Progenitor cell of endocrine pancreas (in vitro differentiated cells): Measurements from ENCODE around the gene TP63. TPM values are rescaled to one million over a fixed set of nuclear protein-coding genes. Genes with fewer than 3 reads are reported as not detected.
"Not testable (repeated sequence)": the region's sequence is repeated elsewhere in the genome, so short reads cannot be mapped to it uniquely, and the experiment has no call there.

ENCODE experiments used
- DNase-seq: peaks from one replicate; pipeline ENCODE4 v3.0.0; 2021; ENCODE audit warnings: low spot score; ENCODE audit not compliant: unreplicated experiment
- H3K27ac Mint-ChIP-seq: 2 replicates; pipeline ENCODE4 v1.8.0; 2021; ENCODE audit warnings: mild to moderate bottlenecking, moderate library complexity, mixed read lengths
- H3K27me3 Mint-ChIP-seq: 2 replicates; pipeline ENCODE4 v1.8.0; 2021; ENCODE audit warnings: mixed read lengths
- H3K36me3 Mint-ChIP-seq: 2 replicates; pipeline ENCODE4 v1.8.0; 2022; ENCODE audit warnings: mixed read lengths; ENCODE audit not compliant: insufficient read depth
- H3K4me1 Mint-ChIP-seq: 2 replicates; pipeline ENCODE4 v1.8.0; 2021; ENCODE audit warnings: low read depth, mixed read lengths
- H3K4me3 Mint-ChIP-seq: 2 replicates; pipeline ENCODE4 v1.8.0; 2021; ENCODE audit warnings: low read depth, mild to moderate bottlenecking, moderate library complexity, mixed read lengths
- H3K9me3 Mint-ChIP-seq: 2 replicates; pipeline ENCODE4 v1.8.0; 2021; ENCODE audit warnings: low read depth, mixed read lengths
- CTCF ChIP-seq: fragments of 200-600 bp; sonication (generic); IDR thresholded peaks from one replicate; pipeline ENCODE4 v1.5.0; 2021; ENCODE audit warnings: antibody characterized with exemption, mild to moderate bottlenecking; ENCODE audit not compliant: unreplicated experiment
- total RNA-seq: library from RNA; stranded (reverse); gene quantifications from 2 replicates; pipeline ENCODE4 v1.2.1, GENCODE V29; 2021

Gene TP63
- total RNA-seq, 1 donor from 2014 or later: 0.72 TPM

DNA sequence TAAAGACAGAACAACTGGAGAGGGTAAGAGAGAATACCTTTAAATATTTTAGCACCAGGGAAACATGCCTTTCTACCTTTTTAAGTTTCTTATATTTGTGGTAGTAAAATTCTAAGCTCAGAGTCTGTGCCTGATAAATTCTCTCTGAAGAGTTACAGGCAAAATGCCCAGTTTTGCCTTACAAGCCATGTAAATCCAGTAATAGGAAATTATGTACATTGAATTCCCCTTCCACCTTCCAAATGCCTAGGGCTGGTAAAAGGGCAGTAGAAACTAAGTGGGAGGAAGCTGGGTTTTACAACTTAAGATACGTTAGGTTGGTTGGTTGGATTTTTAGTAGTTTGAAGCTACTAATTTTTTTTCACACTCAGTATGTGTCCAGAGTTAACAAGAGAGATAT lies 43.1 kb upstream of the TP63 start:
- TF ChIP-seq CTCF: no peak
- Mint-ChIP-seq H3K9me3 (peaks cover 15% of the 10 kb centered on the region), H3K27me3 (peaks cover 12% of the 10 kb centered on the region), H3K36me3 (no peaks in the 10 kb centered on the region), H3K27ac (no peak overlapping the region), H3K4me3 (no peak overlapping the region), H3K4me1 (no peaks in the 10 kb centered on the region)
- DNase-seq: no peak

DNA sequence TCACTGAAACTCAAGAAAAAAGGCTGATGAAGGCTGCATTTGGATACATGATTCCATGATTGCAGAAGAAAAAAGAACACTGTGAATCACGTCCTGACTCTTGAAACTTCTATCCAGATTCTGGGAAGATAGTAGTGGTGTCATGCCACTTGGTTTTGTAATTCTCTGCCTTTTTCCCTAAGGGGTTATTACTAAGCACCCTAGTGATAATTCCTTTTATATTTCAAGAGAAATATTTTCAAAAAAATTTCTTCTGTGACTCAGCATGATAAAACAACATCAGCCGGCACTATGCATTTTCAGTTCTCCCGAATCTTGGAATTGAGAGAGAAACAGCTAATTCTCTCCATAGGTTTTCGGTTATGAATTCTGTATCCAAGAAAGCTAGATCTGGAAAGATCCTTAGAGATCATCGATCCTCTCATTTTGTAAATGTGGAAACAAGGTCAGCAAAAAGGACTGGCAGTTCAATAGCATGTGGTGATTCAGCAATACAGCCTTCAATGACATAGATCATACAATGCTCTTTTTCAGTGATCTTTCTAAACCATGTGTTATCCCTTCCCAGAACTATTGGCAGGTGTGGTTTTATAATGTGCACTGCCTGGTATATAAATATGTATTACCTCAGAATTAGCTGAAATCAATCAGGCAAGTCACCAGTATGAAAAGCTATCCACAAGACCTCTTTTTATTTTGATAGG lies 42.6 kb upstream of the TP63 start:
- TF ChIP-seq CTCF: no peak
- no peaks in the 10 kb centered on the region for H3K36me3 Mint-ChIP-seq
- H3K27ac Mint-ChIP-seq: no peak overlapping the region
- peaks cover 15% of the 10 kb centered on the region for H3K9me3 Mint-ChIP-seq
- H3K4me1 Mint-ChIP-seq: no peaks in the 10 kb centered on the region
- no peak overlapping the region for H3K4me3 Mint-ChIP-seq
- no peak for DNase-seq
- peaks cover 12% of the 10 kb centered on the region for H3K27me3 Mint-ChIP-seq

GRCh38 chr3:189589179-189589569 lies 42.0 kb upstream of the TP63 start:
- Mint-ChIP-seq H3K4me3 (no peak overlapping the region), H3K9me3 (peaks cover 15% of the 10 kb centered on the region), H3K27me3 (peaks cover 12% of the 10 kb centered on the region), H3K27ac (no peak overlapping the region), H3K4me1 (no peaks in the 10 kb centered on the region), H3K36me3 (no peaks in the 10 kb centered on the region)
- DNase-seq: no peak
- TF ChIP-seq CTCF: no peak

DNA sequence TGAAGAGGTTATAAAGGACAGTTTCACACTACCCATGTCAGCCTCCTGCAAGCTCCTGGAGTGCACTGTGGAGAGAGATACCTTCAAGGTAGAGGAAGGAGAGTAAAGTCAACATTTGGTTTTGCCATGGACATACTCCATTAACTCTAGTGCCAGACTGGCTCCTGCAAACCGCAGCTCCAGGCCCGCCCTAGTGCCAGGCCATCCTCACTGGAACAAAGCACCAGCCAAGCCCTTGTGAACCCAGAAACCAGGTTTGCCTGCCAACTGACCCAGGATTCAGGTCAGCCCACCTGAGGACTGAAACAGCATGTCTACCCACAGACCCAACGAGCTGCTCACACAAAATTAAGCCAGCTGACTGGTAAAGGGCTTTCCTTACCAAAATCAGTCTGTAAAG lies 41.0 kb upstream of the TP63 start:
- no peak for TF ChIP-seq CTCF
- H3K27ac Mint-ChIP-seq: no peak overlapping the region

GRCh38 chr3:189593581-189593980 lies 37.6 kb upstream of the TP63 start:
- H3K9me3 Mint-ChIP-seq: peaks cover 18% of the 10 kb centered on the region
- TF ChIP-seq CTCF: no peak
- no peaks in the 10 kb centered on the region for H3K4me1 Mint-ChIP-seq
- no peak for DNase-seq
- no peaks in the 10 kb centered on the region for H3K27me3 Mint-ChIP-seq
- H3K36me3 Mint-ChIP-seq: peaks cover 3% of the 10 kb centered on the region
- H3K4me3 Mint-ChIP-seq: no peak overlapping the region
- H3K27ac Mint-ChIP-seq: no peak overlapping the region

More for the DNA sequence above, 41.0 kb upstream of the TP63 start:
- Mint-ChIP-seq H3K4me3 (no peak overlapping the region), H3K9me3 (peaks cover 15% of the 10 kb centered on the region), H3K27me3 (peaks cover 12% of the 10 kb centered on the region), H3K4me1 (no peaks in the 10 kb centered on the region), H3K36me3 (no peaks in the 10 kb centered on the region)
- DNase-seq: no peak

DNA sequence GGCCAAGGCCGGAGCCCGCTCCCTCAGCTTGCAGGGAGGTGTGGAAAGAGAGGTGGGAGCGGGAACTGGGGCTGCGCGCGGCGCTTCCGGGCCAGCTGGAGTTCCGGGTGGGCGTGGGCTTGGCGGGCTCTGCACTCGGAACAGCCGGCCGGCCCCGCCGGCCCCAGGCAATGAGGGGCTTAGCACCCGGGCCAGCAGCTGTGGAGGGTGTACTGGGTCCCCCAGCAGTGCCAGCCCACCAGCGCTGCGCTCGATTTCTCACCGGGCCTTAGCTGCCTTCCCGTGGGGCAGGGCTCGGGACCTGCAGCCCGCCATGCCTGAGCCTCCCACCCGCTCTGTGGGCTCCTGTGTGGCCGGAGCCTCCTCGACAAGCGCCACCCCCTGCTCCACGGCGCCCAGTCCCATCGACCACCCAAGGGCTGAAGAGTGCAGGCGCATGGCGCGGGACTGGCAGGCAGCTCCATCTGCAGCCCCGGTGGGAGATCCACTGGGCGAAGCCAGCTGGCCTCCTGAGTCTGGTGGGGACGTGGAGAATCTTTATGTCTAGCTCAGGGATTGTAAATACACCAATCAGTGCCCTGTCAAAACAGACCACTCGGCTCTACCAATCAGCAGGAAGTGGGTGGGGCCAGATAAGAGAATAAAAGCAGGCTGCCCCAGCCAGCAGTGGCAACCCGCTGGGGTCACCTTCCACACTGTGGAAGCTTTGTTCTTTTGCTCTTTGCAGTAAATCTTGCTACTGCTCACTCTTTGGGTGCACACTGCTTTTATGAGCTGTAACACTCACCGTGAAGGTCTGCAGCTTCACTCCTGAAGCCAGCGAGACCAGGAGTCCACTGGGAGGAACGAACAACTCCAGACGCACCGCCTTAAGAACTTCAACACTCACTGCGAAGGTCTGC lies 34.9 kb upstream of the TP63 start:
- H3K9me3 Mint-ChIP-seq: peaks cover 12% of the 10 kb centered on the region
- not testable (repeated sequence) for H3K4me1 Mint-ChIP-seq, H3K36me3 Mint-ChIP-seq, H3K4me3 Mint-ChIP-seq, H3K27me3 Mint-ChIP-seq, H3K27ac Mint-ChIP-seq, DNase-seq
